Neural progenitor cell (in vitro differentiated cells): ENCODE measurements around the gene CELF5. TPM values are rescaled to one million over a fixed set of nuclear protein-coding genes. Genes with fewer than 3 reads are reported as not detected.

Experiments
- DNase-seq: peaks from one replicate; pipeline ENCODE4 v3.0.0-alpha.2; 2016; ENCODE audit warnings: low spot score
- H2AFZ ChIP-seq: fragments of 200-600 bp; sonication (generic); replicated peaks from 2 replicates; pipeline ENCODE4 v1.6.1; 2016; ENCODE audit warnings: antibody characterized with exemption
- H3F3A ChIP-seq: fragments of 200-600 bp; sonication (generic); 2 replicates; pipeline ENCODE4 v1.6.1; 2016; ENCODE audit warnings: antibody characterized with exemption, low read depth
- H3K27ac ChIP-seq: fragments of 200-600 bp; sonication (generic); 2 replicates; pipeline ENCODE4 v1.5.1; 2016; ENCODE audit warnings: mild to moderate bottlenecking
- H3K27me3 ChIP-seq: fragments of 200-600 bp; sonication (generic); 2 replicates; pipeline ENCODE4 v1.6.1; 2016; ENCODE audit warnings: mild to moderate bottlenecking, moderate library complexity
- H3K36me3 ChIP-seq: fragments of 200-600 bp; sonication (generic); 2 replicates; pipeline ENCODE4 v1.5.1; 2016
- H3K4me1 ChIP-seq: fragments of 200-600 bp; sonication (generic); 2 replicates; pipeline ENCODE4 v1.6.1; 2016; ENCODE audit warnings: mixed run types
- H3K4me2 ChIP-seq: fragments of 200-600 bp; sonication (generic); 2 replicates; pipeline ENCODE4 v1.6.1; 2016
- H3K4me3 ChIP-seq: fragments of 200-600 bp; sonication (generic); 2 replicates; pipeline ENCODE4 v1.5.1; 2016
- H3K79me2 ChIP-seq: fragments of 200-600 bp; sonication (generic); 2 replicates; pipeline ENCODE4 v1.6.1; 2016; ENCODE audit warnings: low read depth
- H3K9ac ChIP-seq: fragments of 200-600 bp; sonication (generic); 2 replicates; pipeline ENCODE4 v1.6.1; 2016
- H3K9me3 ChIP-seq: fragments of 200-600 bp; sonication (generic); 2 replicates; pipeline ENCODE4 v1.5.1; 2016; ENCODE audit warnings: low read depth
- H4K20me1 ChIP-seq: fragments of 200-600 bp; sonication (generic); 2 replicates; pipeline ENCODE4 v1.6.1; 2016; ENCODE audit warnings: low read depth
- H3K27ac Mint-ChIP-seq: 3 replicates; pipeline ENCODE4 v1.8.0; 2021; ENCODE audit warnings: mixed read lengths
- H3K27me3 Mint-ChIP-seq: 2 replicates; pipeline ENCODE4 v1.8.0; 2022; ENCODE audit warnings: low read depth, mild to moderate bottlenecking, inconsistent platforms, moderate library complexity, mixed read lengths; ENCODE audit not compliant: insufficient read depth
- H3K36me3 Mint-ChIP-seq: 3 replicates; pipeline ENCODE4 v1.8.0; 2021; ENCODE audit warnings: mixed read lengths
- H3K4me1 Mint-ChIP-seq: 3 replicates; pipeline ENCODE4 v1.8.0; 2021; ENCODE audit warnings: mixed read lengths
- H3K4me3 Mint-ChIP-seq: 3 replicates; pipeline ENCODE4 v1.8.0; 2021; ENCODE audit warnings: mild to moderate bottlenecking, moderate library complexity, mixed read lengths
- H3K9me3 Mint-ChIP-seq: 3 replicates; pipeline ENCODE4 v1.8.0; 2020; ENCODE audit warnings: mixed read lengths
- CTCF ChIP-seq: fragments of 200-600 bp; sonication (generic); IDR thresholded peaks from 2 replicates; pipeline ENCODE4 v1.5.1; 2017; ENCODE audit warnings: antibody characterized with exemption, mild to moderate bottlenecking
- EZH2 ChIP-seq: fragments of 200-600 bp; sonication (generic); IDR thresholded peaks from 2 replicates; pipeline ENCODE4 v1.6.1; 2017; ENCODE audit warnings: antibody characterized with exemption, mild to moderate bottlenecking, moderate library complexity
- EZH2phosphoT487 ChIP-seq: fragments of 200-600 bp; sonication (generic); IDR thresholded peaks from 2 replicates; pipeline ENCODE4 v1.6.1; 2017; ENCODE audit warnings: antibody characterized with exemption
- total RNA-seq: library from RNA; depleted of rRNA; stranded (reverse); fragments of >200 nt; gene quantifications from 2 replicates; pipeline ENCODE4 v1.2.3, GENCODE V29; 2015; ENCODE audit warnings: low replicate concordance

CELF5 gene
- total RNA-seq, 1 donor from 2014 or later: 7.9 TPM

- H3K27ac Mint-ChIP-seq: no peak overlapping the region
- no peak overlapping the region for H3K4me3 Mint-ChIP-seq
- H3F3A ChIP-seq: peaks cover 24% of the 10 kb centered on the region
- peaks cover 2% of the 10 kb centered on the region for H3K36me3 Mint-ChIP-seq
- H3K27me3 ChIP-seq: no peaks in the 10 kb centered on the region
- H3K9me3 ChIP-seq: no peaks in the 10 kb centered on the region
- H3K9me3 Mint-ChIP-seq: no peaks in the 10 kb centered on the region
- no peaks in the 10 kb centered on the region for H3K79me2 ChIP-seq
- no peak overlapping the region for H3K27ac ChIP-seq
- H2AFZ ChIP-seq: no peak overlapping the region
- H3K4me1 Mint-ChIP-seq: peaks cover 5% of the 10 kb centered on the region
- DNase-seq: no peak
- H4K20me1 ChIP-seq: no peaks in the 10 kb centered on the region
- H3K9ac ChIP-seq: no peak overlapping the region
- peaks cover 12% of the 10 kb centered on the region for H3K27me3 Mint-ChIP-seq
- no peak for TF ChIP-seq EZH2
- no peak for TF ChIP-seq CTCF
- TF ChIP-seq EZH2phosphoT487: no peak
- no peak overlapping the region for H3K4me2 ChIP-seq
- no peak overlapping the region for H3K4me3 ChIP-seq
- H3K4me1 ChIP-seq: peaks cover 5% of the 10 kb centered on the region
- no peaks in the 10 kb centered on the region for H3K36me3 ChIP-seq
These were observed 58.8 kb downstream of the CELF5 start for GRCh38 chr19:3283246-3283751.

- Histone ChIP-seq H4K20me1 (no peaks in the 10 kb centered on the region), H3F3A (peaks cover 24% of the 10 kb centered on the region), H3K27ac (no peak overlapping the region), H3K4me3 (peak overlapping the region; percentile 46), H3K4me2 (peak overlapping the region; percentile 69), H3K27me3 (no peaks in the 10 kb centered on the region), H3K9ac (no peak overlapping the region), H2AFZ (no peak overlapping the region), H3K36me3 (no peaks in the 10 kb centered on the region), H3K9me3 (no peaks in the 10 kb centered on the region), H3K4me1 (peaks cover 5% of the 10 kb centered on the region), H3K79me2 (no peaks in the 10 kb centered on the region)
- Mint-ChIP-seq H3K36me3 (no peaks in the 10 kb centered on the region), H3K4me1 (peaks cover 5% of the 10 kb centered on the region), H3K9me3 (no peaks in the 10 kb centered on the region), H3K4me3 (peak overlapping the region; percentile 75), H3K27ac (no peak overlapping the region), H3K27me3 (peaks cover 10% of the 10 kb centered on the region)
- no peak for TF ChIP-seq CTCF
- no peak for TF ChIP-seq EZH2phosphoT487
- no peak for TF ChIP-seq EZH2
- no peak for DNase-seq
These were observed 59.6 kb downstream of the CELF5 start for GRCh38 chr19:3283886-3284657.

GRCh38 chr19:3284759-3285646 is 60.5 kb downstream of the CELF5 start:
- Mint-ChIP-seq H3K9me3 (no peaks in the 10 kb centered on the region), H3K27ac (no peak overlapping the region), H3K4me1 (peaks cover 5% of the 10 kb centered on the region), H3K27me3 (peaks cover 7% of the 10 kb centered on the region), H3K36me3 (no peaks in the 10 kb centered on the region), H3K4me3 (peak overlapping the region; percentile 82)
- peak overlapping the region; percentile 78 for H2AFZ ChIP-seq
- peak; percentile 97 for DNase-seq
- H4K20me1 ChIP-seq: no peaks in the 10 kb centered on the region
- peak overlapping the region; percentile 69 for H3K4me2 ChIP-seq
- H3K4me3 ChIP-seq: peak overlapping the region; percentile 46
- H3F3A ChIP-seq: peaks cover 24% of the 10 kb centered on the region
- H3K36me3 ChIP-seq: no peaks in the 10 kb centered on the region
- no peak overlapping the region for H3K27ac ChIP-seq
- H3K27me3 ChIP-seq: no peaks in the 10 kb centered on the region
- H3K4me1 ChIP-seq: peaks cover 5% of the 10 kb centered on the region
- H3K9me3 ChIP-seq: no peaks in the 10 kb centered on the region
- H3K9ac ChIP-seq: no peak overlapping the region
- TF ChIP-seq EZH2phosphoT487 (no peak), CTCF (no peak), EZH2 (no peak)
- H3K79me2 ChIP-seq: no peaks in the 10 kb centered on the region
